Hair follicular keratinocyte (primary cell): Measurements from ENCODE around the gene ZNF880. TPM values are rescaled to one million over a fixed set of nuclear protein-coding genes. Genes with fewer than 3 reads are reported as not detected.

Experiments
- total RNA-seq: library from RNA; depleted of rRNA; stranded (reverse); fragments of >200 nt; gene quantifications from 2 replicates; pipeline ENCODE4 v1.2.3, GENCODE V29; 2015

ZNF880 gene
- total RNA-seq = 15.7 and 22.9 TPM in 2 replicates

GRCh38 chr19:52369559-52370340 lies at the start of gene ZNF880:
Gene ZNF880, plus strand, starts transcription at chr19:52369923. Its CDS starts 43 bp downstream, at chr19:52369966.

GRCh38 chr19:52336117-52336790 lies 33.5 kb upstream of the ZNF880 start, which contains the start of gene ZNF610:
Gene ZNF610, plus strand, starts transcription at chr19:52336243. Its CDS starts 12,930 bp downstream, at chr19:52349173.

DNA sequence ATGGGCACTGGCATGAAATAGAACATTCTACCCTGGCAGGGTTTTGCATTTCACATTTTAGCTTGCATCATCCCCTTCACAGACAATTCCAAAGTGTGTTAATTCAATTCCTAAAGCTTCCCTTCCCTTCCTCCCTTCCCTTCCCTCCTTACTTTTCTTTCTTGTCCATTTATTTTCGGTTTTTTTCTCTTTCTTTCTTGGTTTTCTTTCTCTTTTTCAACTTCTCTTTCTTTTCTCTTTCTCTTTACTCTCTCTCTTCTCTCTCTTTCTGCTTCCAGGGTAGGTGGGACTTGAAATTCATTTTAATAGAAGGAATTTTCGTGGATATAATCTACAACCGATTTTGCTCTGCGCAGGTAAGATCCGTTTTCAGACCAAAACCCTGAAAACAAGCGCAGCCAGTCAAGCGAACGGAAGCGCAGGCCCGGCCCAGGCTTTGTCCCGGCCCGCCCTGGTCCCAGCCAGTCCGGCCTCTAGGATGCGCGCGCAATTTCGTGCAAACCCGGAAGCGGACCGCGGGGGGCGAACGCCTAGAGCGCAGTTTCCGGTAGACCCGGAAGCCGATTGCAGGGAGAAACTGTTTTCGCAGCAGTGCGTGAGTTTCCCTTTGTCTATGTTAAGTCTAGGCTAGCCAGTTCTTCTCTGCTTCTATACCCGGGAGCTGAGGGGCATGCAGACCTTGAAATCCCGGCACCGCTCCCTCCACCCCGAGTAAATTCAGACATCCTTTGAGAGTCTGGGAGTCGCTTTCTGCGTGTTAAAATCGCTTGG lies 27.8 kb downstream of the ZNF880 start, which contains the start of gene ZNF528:
ZNF528 (plus strand) TSS at position 540 of the 771 bp plus-strand sequence. CDS start 4,165 bp downstream, outside the sequence.

DNA sequence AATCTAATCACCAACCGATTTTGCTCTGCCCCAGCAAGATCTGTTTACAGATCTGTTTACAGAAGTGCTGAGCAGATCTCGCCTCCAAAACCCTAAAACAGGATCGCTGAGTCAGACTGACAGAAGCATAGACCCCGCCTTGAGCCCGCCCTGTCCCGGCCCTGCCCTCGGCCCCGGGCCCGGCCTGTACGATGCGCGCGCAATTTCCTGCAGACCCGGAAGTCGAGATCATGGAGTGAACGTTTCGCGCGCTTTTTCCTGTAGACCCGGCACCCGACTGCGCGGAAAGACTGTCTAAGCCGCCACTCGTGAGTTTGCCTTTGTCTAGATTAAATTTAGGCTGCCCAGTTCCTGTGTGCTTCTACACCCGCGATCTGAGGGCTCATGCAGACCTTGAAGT lies 59.2 kb downstream of the ZNF880 start, which contains the start of gene ZNF534:
ZNF534 (plus strand) TSS at position 212 of the 400 bp plus-strand sequence. CDS start 2,327 bp downstream, outside the sequence.

Other genes with a start within 250 kb of the ZNF880 start
- gene ZNF616, start 230.0 kb upstream of the ZNF880 start, total RNA-seq = 3.7 and 5.3 TPM in 2 replicates
- 3.7 and 5.5 TPM in 2 replicates for gene ZNF836, start 198.3 kb upstream of the ZNF880 start, total RNA-seq
- 200 and 210 TPM in 2 replicates for gene PPP2R1A, start 179.9 kb upstream of the ZNF880 start, total RNA-seq
- gene ZNF766, start 100.3 kb upstream of the ZNF880 start, total RNA-seq = 3.9 and 6.4 TPM in 2 replicates
- gene ZNF480, start 72.8 kb upstream of the ZNF880 start, total RNA-seq = 3.7 and 4.3 TPM in 2 replicates
- gene ZNF610, start 33.7 kb upstream of the ZNF880 start, total RNA-seq = 0.70 and 2.6 TPM in 2 replicates
- gene ZNF528, start 27.9 kb downstream of the ZNF880 start, total RNA-seq = 9.5 and 12.1 TPM in 2 replicates
- gene ZNF534, start 59.2 kb downstream of the ZNF880 start, total RNA-seq = not detected in 2 replicates
- 1.6 and 3.3 TPM in 2 replicates for gene ZNF578, start 83.6 kb downstream of the ZNF880 start, total RNA-seq
- gene ZNF808, start 157.7 kb downstream of the ZNF880 start, total RNA-seq = 5.8 and 6.3 TPM in 2 replicates
- 2.6 and 6.4 TPM in 2 replicates for gene ZNF701, start 200.4 kb downstream of the ZNF880 start, total RNA-seq